GM23338 (cell line): ENCODE measurements around the gene PRMT7. TPM values are rescaled to one million over a fixed set of nuclear protein-coding genes. Genes with fewer than 3 reads are reported as not detected.

Source experiments
- ATAC-seq: fragments of 200-7000 bp; cut with Tn5 transposase; 3 replicates; pipeline ENCODE4 v1.9.1; 2020
- DNase-seq: peaks from one replicate; pipeline ENCODE4 v3.0.0-alpha.2; 2015; ENCODE audit warnings: low spot score
- H2AFZ ChIP-seq: fragments of 200-600 bp; sonication (generic); 2 replicates; pipeline ENCODE4 v1.8.0; 2016; ENCODE audit warnings: antibody characterized with exemption, mild to moderate bottlenecking, moderate library complexity
- H3F3A ChIP-seq: fragments of 200-600 bp; sonication (generic); replicated peaks from 2 replicates; pipeline ENCODE4 v1.8.0; 2017; ENCODE audit warnings: antibody characterized with exemption, mixed run types, low read depth
- H3K27ac ChIP-seq: fragments of 200-600 bp; sonication (generic); 2 replicates; pipeline ENCODE4 v1.6.1; 2016; ENCODE audit warnings: low read depth
- H3K27me3 ChIP-seq: fragments of 200-600 bp; sonication (generic); 2 replicates; pipeline ENCODE4 v1.8.0; 2016; ENCODE audit warnings: mild to moderate bottlenecking, mixed run types, moderate library complexity; ENCODE audit not compliant: insufficient read depth
- H3K36me3 ChIP-seq: fragments of 200-600 bp; sonication (generic); 2 replicates; pipeline ENCODE4 v1.8.0; 2016; ENCODE audit warnings: mild to moderate bottlenecking; ENCODE audit not compliant: insufficient read depth
- H3K4me1 ChIP-seq: fragments of 200-600 bp; sonication (generic); 2 replicates; pipeline ENCODE4 v1.8.0; 2016; ENCODE audit warnings: mild to moderate bottlenecking, moderate library complexity; ENCODE audit not compliant: insufficient read depth
- H3K4me2 ChIP-seq: fragments of 200-600 bp; sonication (generic); 2 replicates; pipeline ENCODE4 v1.7.1; 2017; ENCODE audit warnings: mixed run types
- H3K4me3 ChIP-seq: fragments of 200-600 bp; sonication (generic); 2 replicates; pipeline ENCODE4 v1.6.1; 2016; ENCODE audit warnings: mixed run types
- H3K79me2 ChIP-seq: fragments of 200-600 bp; sonication (generic); replicated peaks from 2 replicates; pipeline ENCODE4 v1.8.0; 2017; ENCODE audit warnings: mild to moderate bottlenecking; ENCODE audit not compliant: insufficient read depth
- H3K9me2 ChIP-seq: fragments of 200-600 bp; sonication (generic); 2 replicates; pipeline ENCODE4 v1.8.0; 2017; ENCODE audit not compliant: insufficient read depth
- H4K20me1 ChIP-seq: fragments of 200-600 bp; sonication (generic); replicated peaks from 2 replicates; pipeline ENCODE4 v1.8.0; 2017; ENCODE audit warnings: mild to moderate bottlenecking; ENCODE audit not compliant: insufficient read depth
- H3K27ac Mint-ChIP-seq: 2 replicates; pipeline ENCODE4 v1.8.0; 2020; ENCODE audit warnings: inconsistent platforms, mild to moderate bottlenecking, moderate library complexity, mixed read lengths
- H3K27me3 Mint-ChIP-seq: 3 replicates; pipeline ENCODE4 v1.8.0; 2022; ENCODE audit warnings: low read depth, mild to moderate bottlenecking, moderate library complexity, mixed read lengths, inconsistent platforms; ENCODE audit not compliant: insufficient read depth, poor library complexity
- H3K36me3 Mint-ChIP-seq: 3 replicates; pipeline ENCODE4 v1.8.0; 2021; ENCODE audit warnings: low read depth, mild to moderate bottlenecking, inconsistent platforms, moderate library complexity, mixed read lengths
- H3K4me1 Mint-ChIP-seq: 3 replicates; pipeline ENCODE4 v1.8.0; 2020; ENCODE audit warnings: mild to moderate bottlenecking, inconsistent platforms, mixed read lengths
- H3K4me3 Mint-ChIP-seq: 3 replicates; pipeline ENCODE4 v1.8.0; 2021; ENCODE audit warnings: moderate library complexity, mild to moderate bottlenecking, inconsistent platforms, mixed read lengths
- H3K9me3 Mint-ChIP-seq: 3 replicates; pipeline ENCODE4 v1.8.0; 2020; ENCODE audit warnings: moderate library complexity, mild to moderate bottlenecking, inconsistent platforms, mixed read lengths
- ETS1 ChIP-seq: IDR thresholded peaks from 2 replicates; pipeline ENCODE4 v1.6.1; 2016; ENCODE audit warnings: antibody characterized with exemption
- EZH2phosphoT487 ChIP-seq: fragments of 200-600 bp; sonication (generic); IDR thresholded peaks from one replicate; pipeline ENCODE4 v1.8.1; 2018; ENCODE audit warnings: antibody characterized with exemption; ENCODE audit not compliant: unreplicated experiment
- JUNB ChIP-seq: IDR thresholded peaks from one replicate; pipeline ENCODE4 v1.6.1; 2016; ENCODE audit warnings: antibody characterized with exemption; ENCODE audit not compliant: unreplicated experiment
- POLR2AphosphoS5 ChIP-seq: IDR thresholded peaks from 2 replicates; pipeline ENCODE4 v1.6.1; 2016; ENCODE audit warnings: antibody characterized with exemption, low read depth
- ZNF114 ChIP-seq: fragments of 250-450 bp; sonication (Bioruptor Pico); IDR thresholded peaks from 2 replicates; pipeline ENCODE4 v1.5.0; 2020; ENCODE audit warnings: mild to moderate bottlenecking, moderate library complexity
- ZNF462 ChIP-seq: fragments of 250-450 bp; sonication (Bioruptor Pico); IDR thresholded peaks from 2 replicates; pipeline ENCODE4 v1.5.0; 2020; ENCODE audit warnings: mild to moderate bottlenecking, moderate library complexity
- polyA plus RNA-seq: library from polyadenylated mRNA; unstranded; fragments of >200 nt; fragmentation: Nextera tagmentation; extraction: Ambion mirVana; gene quantifications from 2 replicates; pipeline ENCODE4 v1.2.1, GENCODE V29; 2016
- total RNA-seq: library from RNA; depleted of rRNA; stranded (reverse); fragments of >200 nt; shearing (Covaris generic); gene quantifications from 2 replicates; pipeline ENCODE4 v1.2.3, GENCODE V29; 2014
- TF ChIP-seq, protein P1 (sequence below): IDR thresholded peaks from one replicate; pipeline ENCODE4 v1.6.1; 2018; ENCODE audit warnings: antibody characterized with exemption; ENCODE audit not compliant: unreplicated experiment
- TF ChIP-seq, protein P2 (sequence below), 2 experiments: fragments of 200-600 bp in 1 of 2; sonication (generic) in 1 of 2; conservative IDR thresholded peaks; 2 replicates each; pipeline versions ENCODE4 v1.5.1 to v1.6.1; 2016 to 2017; ENCODE audit warnings: antibody characterized with exemption in 2 of 2, low read depth in 2 of 2, mild to moderate bottlenecking in 2 of 2, moderate library complexity in 1 of 2

Gene PRMT7
- total and polyA plus RNA-seq, 2 experiments from 2014 or later: 20.2 to 65.3 TPM

DNA sequence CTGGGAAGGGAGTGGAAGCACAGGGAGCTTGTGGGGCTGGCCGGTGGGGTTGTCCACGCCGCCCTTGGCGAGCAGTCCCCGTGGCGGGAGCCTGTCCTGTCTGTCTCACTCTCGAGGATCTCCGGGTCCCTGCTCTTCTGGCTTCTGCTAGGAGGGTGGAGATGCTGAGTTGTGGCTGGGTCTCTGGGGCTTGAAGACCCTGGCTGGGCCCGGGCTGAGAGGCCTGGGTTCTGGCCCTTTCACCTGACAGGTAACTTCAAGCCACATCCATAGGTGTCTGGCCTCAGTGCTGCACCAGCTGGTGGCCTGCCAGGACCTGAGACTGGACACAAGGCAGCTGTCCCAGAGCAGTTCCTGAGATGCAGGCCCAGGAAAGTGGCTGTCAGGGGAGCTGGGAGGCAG, 46.7 kb downstream of the PRMT7 start (continued):
- TF ChIP-seq, protein P1, sequence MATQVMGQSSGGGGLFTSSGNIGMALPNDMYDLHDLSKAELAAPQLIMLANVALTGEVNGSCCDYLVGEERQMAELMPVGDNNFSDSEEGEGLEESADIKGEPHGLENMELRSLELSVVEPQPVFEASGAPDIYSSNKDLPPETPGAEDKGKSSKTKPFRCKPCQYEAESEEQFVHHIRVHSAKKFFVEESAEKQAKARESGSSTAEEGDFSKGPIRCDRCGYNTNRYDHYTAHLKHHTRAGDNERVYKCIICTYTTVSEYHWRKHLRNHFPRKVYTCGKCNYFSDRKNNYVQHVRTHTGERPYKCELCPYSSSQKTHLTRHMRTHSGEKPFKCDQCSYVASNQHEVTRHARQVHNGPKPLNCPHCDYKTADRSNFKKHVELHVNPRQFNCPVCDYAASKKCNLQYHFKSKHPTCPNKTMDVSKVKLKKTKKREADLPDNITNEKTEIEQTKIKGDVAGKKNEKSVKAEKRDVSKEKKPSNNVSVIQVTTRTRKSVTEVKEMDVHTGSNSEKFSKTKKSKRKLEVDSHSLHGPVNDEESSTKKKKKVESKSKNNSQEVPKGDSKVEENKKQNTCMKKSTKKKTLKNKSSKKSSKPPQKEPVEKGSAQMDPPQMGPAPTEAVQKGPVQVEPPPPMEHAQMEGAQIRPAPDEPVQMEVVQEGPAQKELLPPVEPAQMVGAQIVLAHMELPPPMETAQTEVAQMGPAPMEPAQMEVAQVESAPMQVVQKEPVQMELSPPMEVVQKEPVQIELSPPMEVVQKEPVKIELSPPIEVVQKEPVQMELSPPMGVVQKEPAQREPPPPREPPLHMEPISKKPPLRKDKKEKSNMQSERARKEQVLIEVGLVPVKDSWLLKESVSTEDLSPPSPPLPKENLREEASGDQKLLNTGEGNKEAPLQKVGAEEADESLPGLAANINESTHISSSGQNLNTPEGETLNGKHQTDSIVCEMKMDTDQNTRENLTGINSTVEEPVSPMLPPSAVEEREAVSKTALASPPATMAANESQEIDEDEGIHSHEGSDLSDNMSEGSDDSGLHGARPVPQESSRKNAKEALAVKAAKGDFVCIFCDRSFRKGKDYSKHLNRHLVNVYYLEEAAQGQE: no peak
- no peak for TF ChIP-seq ETS1
- TF ChIP-seq EZH2phosphoT487: no peak
- TF ChIP-seq, protein P2, sequence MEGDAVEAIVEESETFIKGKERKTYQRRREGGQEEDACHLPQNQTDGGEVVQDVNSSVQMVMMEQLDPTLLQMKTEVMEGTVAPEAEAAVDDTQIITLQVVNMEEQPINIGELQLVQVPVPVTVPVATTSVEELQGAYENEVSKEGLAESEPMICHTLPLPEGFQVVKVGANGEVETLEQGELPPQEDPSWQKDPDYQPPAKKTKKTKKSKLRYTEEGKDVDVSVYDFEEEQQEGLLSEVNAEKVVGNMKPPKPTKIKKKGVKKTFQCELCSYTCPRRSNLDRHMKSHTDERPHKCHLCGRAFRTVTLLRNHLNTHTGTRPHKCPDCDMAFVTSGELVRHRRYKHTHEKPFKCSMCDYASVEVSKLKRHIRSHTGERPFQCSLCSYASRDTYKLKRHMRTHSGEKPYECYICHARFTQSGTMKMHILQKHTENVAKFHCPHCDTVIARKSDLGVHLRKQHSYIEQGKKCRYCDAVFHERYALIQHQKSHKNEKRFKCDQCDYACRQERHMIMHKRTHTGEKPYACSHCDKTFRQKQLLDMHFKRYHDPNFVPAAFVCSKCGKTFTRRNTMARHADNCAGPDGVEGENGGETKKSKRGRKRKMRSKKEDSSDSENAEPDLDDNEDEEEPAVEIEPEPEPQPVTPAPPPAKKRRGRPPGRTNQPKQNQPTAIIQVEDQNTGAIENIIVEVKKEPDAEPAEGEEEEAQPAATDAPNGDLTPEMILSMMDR (conservative IDR thresholded peaks at IDR 0.05; ENCODE audit: low read depth in 2 of 2): no peak
- no peak for TF ChIP-seq JUNB
- TF ChIP-seq ZNF114: no peak

DNA sequence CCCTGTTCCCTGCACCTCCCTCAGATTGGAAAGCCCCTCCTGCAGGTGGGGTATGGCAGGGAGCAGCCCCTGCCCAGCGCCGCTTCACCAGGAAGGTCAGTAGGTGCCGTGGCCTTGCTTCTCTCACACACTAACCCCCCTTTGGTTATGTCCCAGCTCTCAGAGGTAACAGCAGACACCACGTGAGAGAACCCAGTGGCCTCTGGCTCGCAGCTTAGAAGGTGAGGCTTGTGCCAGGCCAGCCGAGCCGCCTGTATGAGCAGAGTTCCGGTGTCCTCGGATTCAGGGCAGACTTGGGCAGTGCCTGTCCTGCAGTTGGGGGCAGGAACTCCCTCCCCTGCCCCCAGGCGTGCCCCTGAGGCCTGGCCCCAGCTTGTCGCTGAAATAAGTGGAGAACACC, 47.1 kb downstream of the PRMT7 start:
- Histone ChIP-seq H4K20me1 (no peaks in the 10 kb centered on the region; the same call in none of the 2 replicates), H3K4me1 (no peaks in the 10 kb centered on the region), H3K79me2 (no peaks in the 10 kb centered on the region), H3K27ac (no peak overlapping the region), H3F3A (no peaks in the 10 kb centered on the region), H3K4me2 (no peak overlapping the region), H3K36me3 (no peaks in the 10 kb centered on the region; the same call in 1 of the 2 replicates), H3K27me3 (no peaks in the 10 kb centered on the region), H3K4me3 (no peak overlapping the region), H2AFZ (no peak overlapping the region), H3K9me2 (no peaks in the 10 kb centered on the region)
- Mint-ChIP-seq H3K27me3 (peaks cover 7% of the 10 kb centered on the region), H3K4me3 (no peak overlapping the region), H3K9me3 (no peaks in the 10 kb centered on the region), H3K27ac (no peak overlapping the region; the same call in 1 of the 2 replicates), H3K36me3 (peaks cover 15% of the 10 kb centered on the region), H3K4me1 (peaks cover 7% of the 10 kb centered on the region)
- no peak for DNase-seq
- no peak for ATAC-seq
- TF ChIP-seq JUNB (no peak), POLR2AphosphoS5 (no peak), ETS1 (no peak), ZNF462 (CRISPR knock-in tag) (no peak)
- TF ChIP-seq, protein P2 (conservative IDR thresholded peaks at IDR 0.05; ENCODE audit: low read depth in 2 of 2): no peak
